22Rv1 (cell line): Measurements from ENCODE around the gene UGP2.
"Not testable (repeated sequence)": the region's sequence is repeated elsewhere in the genome, so short reads cannot be mapped to it uniquely, and the experiment has no call there.

Experiments used
- H3K27ac ChIP-seq: fragments of 450-650 bp; 2 replicates; pipeline ENCODE4 v1.5.1; 2017
- CTCF ChIP-seq: fragments of 450-650 bp; IDR thresholded peaks from 2 replicates; pipeline ENCODE4 v1.5.1; 2017; ENCODE audit warnings: mild to moderate bottlenecking
- ZFX ChIP-seq: fragments of 450-650 bp; IDR thresholded peaks from 2 replicates; pipeline ENCODE4 v1.6.1; 2017; ENCODE audit warnings: antibody characterized with exemption, borderline replicate concordance

The UGP2 gene

GRCh38 chr2:63811063-63811462, 30.6 kb upstream of the UGP2 start:
- no peak for TF ChIP-seq CTCF
- no peak for TF ChIP-seq ZFX
- H3K27ac ChIP-seq: no peak overlapping the region

GRCh38 chr2:63811870-63812269, 29.8 kb upstream of the UGP2 start:
- H3K27ac ChIP-seq: not testable (repeated sequence)

GRCh38 chr2:63814114-63814513, 27.6 kb upstream of the UGP2 start:
- no peak overlapping the region for H3K27ac ChIP-seq
- no peak for TF ChIP-seq ZFX
- TF ChIP-seq CTCF: no peak

- TF ChIP-seq ZFX (no peak), CTCF (no peak)
- no peak overlapping the region for H3K27ac ChIP-seq
Observed at GRCh38 chr2:63817382-63817781, 24.3 kb upstream of the UGP2 start.

- TF ChIP-seq CTCF (no peak), ZFX (no peak)
- no peak overlapping the region for H3K27ac ChIP-seq
Observed at GRCh38 chr2:63818271-63818670, 23.4 kb upstream of the UGP2 start.

GRCh38 chr2:63819256-63819655, 22.4 kb upstream of the UGP2 start:
- H3K27ac ChIP-seq: no peak overlapping the region
- TF ChIP-seq ZFX (no peak), CTCF (no peak)

- H3K27ac ChIP-seq: no peak overlapping the region
- TF ChIP-seq CTCF (no peak), ZFX (no peak)
Observed at GRCh38 chr2:63819765-63820717, 21.7 kb upstream of the UGP2 start.
